Measurements from ENCODE around the gene TSPYL1.
"Not testable (repeated sequence)": the region's sequence is repeated elsewhere in the genome, so short reads cannot be mapped to it uniquely, and the experiment has no call there.

The TSPYL1 gene

DNA sequence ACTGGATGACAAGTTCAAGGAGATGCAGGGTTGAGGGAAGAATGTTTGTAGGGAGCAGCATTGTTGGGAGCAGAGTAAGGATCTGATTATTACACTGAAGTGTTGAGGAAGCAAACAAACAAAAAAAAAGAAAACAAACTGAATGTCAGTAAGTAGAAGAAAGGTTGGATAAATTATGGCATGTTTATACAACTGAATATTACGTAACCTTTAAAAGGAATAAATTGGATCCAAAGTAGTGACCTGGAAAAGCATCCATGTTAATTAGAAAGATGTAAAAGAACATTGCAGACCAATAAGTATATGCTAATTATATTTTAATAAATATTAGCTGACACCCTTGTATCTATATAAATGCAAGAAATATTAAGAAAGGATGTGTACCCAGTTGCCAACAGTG, 12.8 kb upstream of the TSPYL1 start:
- no peak for DNase-seq

DNA sequence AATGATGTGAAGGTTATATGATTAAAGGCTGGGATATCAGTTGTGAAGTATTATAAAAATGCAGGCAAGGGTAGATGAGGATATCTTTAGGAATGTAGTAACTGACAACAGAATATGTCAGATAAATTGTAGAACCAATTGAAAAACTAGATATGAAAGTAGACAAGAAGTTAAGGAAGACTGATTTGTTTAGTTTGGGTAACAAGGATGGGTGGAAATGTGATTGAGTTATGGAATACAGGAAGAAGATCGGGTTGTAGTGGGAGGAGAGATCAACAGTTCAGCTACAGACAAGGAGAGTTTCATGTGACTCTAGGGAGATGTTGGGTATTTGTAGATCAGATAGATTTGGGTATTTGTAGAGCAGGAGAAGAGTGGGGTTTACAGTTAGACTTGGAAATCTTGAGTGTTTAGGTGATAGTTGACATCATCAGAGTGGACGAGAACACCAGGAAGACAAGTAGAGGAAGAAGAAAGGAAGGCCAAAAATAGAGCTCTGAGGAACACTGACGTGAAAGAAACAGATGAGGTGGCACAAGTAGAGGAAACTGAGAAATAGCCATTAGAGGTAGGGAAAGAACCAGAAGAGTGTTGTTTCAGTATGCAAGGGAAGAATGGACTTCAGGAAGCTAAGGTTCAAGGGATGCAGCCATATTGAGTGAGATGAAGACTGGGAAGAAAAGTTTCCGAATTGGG, 12.1 kb upstream of the TSPYL1 start:
- no peak for DNase-seq

DNA sequence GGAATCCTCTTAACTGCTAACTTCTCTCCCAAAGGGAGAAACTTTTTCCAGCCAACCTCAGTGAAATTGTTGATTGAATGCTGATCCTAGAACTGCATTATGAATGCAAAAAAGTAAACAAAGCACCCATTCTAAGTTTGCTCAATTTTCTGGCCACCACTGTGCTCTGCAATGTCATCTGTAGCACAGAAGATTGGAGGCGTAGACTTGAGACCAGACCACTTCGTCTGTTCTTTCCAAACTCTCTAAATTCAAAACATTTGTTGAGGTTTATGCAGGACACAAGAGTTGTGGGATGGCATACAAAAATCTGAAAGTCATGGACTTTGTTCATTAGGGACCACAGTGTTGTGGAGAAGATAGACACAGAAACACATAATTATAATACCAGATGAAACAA, 11.1 kb upstream of the TSPYL1 start:
- no peak for DNase-seq

DNA sequence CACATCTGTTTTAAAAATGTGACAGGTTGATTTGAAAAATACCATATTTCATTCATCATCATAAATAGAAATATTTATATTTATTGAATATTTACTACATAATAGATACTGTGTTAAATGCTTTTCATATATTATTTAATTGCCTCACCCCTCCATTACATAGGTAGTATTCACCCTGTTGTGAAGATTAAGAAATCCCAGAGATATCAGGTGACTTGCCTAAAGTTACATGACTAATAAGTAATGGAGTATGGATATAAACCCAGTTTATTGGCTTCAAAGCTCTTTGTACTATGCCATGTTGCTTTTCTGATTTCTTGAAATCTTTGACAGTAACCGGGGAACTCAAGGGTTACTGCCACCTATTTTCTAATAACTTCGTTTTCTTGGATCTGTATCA, 10.1 kb upstream of the TSPYL1 start:
- DNase-seq = no peak

DNA sequence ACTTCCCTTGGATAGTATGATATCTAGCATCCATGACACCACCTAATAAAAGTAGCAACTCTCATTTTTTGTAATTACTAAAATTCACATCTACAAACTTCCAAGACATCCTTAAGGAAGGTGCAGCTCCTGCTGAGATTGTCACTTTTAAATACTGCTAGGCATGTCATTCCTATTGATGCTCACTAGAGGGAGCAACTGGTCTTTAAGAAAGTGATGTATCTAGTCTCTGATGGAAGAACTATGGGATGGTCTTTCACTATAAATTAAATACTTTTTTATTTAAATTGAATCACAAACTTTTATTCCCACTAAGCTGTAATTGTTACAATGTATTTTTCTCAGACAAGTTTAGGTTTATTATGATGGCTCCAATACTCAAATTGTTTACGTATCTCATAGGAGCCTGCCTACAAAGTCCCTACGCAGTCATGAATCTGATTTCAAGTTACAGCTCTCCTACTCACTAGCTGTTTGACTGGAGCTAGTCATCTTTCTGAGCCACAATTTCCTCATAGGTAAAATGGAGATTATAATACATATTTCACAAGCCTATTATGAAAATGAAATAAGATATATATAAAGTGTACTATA, 8.1 kb upstream of the TSPYL1 start:
- DNase-seq = peak; percentile 11 to 24

DNA sequence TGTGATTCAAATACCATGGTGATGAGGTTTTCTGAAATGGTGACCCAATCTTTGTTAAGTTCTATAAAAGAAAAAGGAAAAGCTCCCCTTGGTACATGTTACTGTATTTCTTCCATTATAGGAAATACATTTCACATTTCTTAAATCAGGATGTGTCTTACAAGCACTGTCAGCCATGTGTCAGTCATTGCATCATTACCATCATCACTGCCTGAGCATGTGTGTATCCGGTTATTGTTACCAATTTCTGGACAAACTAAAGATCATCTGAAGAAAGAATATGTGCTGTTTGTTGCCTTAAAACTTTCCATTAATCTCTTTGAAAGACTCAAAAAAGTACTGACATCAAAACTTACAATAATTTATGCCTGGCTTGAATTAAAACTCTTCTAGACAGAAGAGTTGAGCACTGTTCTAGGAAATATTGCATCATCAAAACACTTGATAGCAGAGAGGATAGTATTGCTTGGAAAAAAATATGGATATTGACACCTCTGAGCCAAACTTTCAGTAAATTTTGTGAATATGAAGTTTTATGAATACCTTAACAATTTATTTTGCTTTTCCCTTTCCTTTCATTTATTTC, 7.1 kb upstream of the TSPYL1 start:
- DNase-seq = no peak

DNA sequence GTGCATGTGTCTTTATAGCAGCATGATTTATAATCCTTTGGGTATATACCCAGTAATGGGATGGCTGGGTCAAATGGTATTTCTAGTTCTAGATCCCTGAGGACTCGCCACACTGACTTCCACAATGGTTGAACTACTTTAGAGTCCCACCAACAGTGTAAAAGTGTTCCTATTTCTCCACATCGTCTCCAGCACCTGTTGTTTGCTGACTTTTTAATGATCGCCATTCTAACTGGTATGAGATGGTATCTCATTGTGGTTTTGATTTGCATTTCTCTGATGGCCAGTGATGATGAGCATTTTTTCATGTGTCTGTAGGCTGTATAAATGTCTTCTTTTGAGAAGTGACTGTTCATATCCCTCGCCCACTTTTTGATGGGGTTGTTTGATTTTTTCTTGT, 5.3 kb upstream of the TSPYL1 start:
- DNase-seq = not testable (repeated sequence)

DNA sequence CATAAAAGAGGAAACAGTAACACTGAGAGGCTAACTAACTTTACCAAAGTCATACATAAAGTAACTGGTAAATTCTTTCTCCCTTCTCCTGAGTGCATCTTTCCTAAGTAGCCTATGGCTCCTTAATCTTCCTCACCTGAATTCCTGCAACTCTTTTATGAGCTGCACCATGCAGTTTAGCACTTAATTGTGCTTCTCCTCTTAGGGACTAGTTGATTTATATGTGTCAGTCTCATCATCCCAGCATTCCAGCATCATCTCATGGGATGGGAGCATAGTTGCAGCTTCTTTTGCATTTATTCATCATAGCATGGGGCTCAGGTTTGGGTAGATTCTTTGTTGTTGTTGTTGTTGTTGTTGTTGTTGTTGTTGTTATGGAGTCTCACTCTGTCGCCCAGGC, 3.5 kb upstream of the TSPYL1 start:
- DNase-seq = no peak

DNA sequence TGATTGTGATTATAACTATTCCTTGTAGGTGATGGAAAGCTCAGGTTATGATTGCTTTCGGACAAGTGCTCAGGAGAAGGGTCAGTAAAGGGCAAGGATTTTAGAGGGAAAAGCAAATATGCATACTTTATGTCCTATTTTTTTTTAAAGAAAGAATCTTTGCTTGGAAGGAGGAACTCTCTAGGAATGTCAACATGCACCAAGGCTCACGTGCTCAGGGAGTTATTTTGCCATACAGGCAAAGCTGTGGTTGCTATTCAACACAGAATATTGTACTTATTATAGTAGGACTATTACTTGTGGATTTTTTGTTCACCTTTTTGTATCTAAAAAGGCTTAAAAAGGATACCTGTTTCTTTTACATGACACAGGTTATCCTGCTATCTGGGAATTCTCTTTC, 3.0 kb upstream of the TSPYL1 start:
- DNase-seq = no peak

DNA sequence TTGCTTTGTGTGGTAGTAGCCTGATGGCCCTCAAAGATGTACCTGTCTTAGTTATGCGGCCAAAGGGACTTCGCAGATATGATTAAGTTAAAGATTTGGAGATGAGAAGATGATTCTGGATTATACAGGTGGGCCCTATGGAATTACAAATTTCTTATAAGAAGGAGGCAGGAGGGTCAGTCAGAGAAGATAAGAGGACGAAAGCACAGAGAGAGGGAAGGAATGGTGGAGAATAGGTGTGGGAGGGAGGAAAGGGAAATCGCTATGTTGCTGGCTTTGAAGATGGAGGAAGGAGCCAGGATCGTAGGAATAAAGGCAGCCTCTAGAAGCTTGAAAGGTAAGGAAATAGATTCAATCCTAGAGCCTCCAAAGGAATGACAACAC, 1.2 kb upstream of the TSPYL1 start:
- DNase-seq = no peak

DNA sequence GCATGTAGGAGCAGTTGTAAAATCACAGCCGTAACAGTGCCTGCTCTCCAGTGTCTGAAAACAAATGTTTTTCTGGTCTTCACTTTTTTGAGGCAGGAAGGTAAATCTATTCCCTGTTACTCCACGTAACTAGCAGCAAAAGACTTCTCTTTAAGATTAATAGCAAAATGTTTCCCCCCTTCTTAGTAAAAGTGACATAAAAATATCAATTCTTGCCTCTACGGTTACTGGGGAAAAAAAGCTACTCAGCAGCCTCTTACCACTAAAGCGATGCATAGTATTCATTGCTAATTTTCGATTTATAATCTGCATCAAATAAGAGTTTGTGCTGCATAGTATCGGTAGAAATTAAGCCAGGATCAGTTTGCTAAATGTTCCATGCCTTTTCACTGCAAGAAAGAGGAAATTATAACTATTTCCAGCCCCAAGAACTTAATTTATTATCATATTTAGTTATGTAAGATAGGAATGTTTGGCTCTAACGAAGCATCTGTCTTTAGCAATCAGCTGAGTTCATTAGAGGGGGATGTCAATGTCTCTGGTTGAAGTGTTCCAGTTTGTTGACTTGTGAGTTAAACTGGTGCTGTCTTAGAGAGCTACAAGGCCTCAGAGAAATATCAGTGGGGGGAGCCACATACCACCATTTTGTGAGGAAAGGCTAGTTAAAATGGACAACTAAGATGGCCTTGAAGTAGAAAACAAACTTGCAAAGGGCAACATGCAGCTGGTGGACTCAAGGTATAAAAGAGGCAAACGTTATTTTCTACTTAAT, 617 bp upstream of the TSPYL1 start:
- DNase-seq = peak; percentile 7 to 22

DNA sequence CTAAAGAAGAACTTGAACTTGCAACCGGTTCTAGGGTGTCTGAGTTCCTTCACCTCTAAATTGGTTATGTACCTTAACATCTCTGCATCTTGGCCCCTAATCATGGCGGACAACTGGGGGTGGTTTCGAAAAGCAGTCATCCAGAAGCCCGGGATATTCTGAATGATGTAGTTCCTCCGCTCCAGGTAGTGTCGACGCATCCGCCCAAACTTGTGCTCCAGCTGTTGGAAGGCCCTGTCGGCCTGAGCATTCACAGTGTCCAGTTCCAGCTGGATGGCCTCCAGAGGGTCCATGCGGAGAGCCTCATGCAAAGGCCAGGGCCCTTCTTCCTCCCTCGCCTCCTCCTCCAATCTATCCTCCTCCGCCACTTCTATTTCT, 887 bp downstream of the TSPYL1 start:
- DNase-seq = peak in 1 of 2 experiments; percentile 20

DNA sequence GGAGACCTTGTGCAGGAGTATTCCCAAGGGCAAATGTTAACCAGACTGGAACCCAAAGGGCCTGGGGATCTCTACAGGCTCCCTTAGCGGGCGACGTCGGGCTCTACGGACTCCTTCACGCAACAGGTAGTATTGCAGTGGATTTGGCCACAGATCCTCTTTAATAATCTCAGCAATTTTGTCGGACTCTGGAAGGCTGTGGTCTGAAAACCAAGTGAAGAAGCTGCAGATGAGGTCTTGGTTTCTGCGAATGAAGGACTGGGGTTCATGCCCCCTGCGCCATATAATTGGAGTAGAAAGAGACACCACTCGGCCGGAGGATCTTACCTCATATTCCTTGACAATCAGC, 1.3 kb downstream of the TSPYL1 start:
- no peak for DNase-seq

DNA sequence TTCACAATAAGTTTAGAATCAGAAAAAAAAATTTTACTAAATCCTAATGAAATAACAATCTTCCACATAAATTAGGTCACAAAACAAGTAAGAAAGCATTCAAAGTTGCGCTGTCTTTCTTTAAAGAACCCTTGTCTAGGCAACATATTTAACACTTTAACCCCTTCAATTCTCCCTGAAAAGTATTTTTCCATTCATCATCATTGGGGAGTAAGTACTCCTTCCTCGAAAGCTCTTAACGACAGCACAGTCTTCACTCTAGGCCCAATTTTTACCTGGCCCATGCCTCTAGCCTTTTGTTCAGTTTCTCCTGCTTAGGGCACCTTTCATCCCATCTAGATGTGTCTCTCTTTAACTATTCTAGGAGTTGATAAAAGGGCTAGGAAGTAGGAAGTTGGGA, 2.6 kb downstream of the TSPYL1 start:
- no peak for DNase-seq

DNA sequence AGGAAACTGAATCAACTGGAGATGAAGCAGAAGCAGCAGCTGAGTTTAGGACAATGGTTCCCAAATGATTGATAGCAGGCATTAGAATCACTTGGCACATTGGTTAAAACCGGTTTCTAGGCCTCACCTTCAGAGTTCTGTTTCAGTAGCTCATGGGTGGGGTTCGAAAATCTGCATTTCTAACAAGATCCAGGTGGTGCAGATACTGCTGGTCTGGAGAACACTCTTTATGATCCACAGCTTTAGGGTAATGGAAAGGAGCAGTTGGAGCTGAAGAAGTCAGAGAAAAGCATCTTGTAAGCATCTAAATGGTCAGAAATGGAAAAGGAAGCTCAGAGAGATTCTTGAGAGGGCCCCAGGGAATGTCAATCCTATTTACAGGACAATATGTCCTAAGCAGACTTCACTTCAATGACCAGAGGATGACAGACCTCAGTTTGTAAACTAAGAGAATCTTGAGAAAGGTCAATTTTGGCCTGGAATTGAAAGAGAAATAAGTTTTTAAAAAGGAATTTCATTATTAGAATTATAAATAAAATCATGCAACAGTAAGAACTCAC, 8.5 kb downstream of the TSPYL1 start:
- DNase-seq = no peak

DNA sequence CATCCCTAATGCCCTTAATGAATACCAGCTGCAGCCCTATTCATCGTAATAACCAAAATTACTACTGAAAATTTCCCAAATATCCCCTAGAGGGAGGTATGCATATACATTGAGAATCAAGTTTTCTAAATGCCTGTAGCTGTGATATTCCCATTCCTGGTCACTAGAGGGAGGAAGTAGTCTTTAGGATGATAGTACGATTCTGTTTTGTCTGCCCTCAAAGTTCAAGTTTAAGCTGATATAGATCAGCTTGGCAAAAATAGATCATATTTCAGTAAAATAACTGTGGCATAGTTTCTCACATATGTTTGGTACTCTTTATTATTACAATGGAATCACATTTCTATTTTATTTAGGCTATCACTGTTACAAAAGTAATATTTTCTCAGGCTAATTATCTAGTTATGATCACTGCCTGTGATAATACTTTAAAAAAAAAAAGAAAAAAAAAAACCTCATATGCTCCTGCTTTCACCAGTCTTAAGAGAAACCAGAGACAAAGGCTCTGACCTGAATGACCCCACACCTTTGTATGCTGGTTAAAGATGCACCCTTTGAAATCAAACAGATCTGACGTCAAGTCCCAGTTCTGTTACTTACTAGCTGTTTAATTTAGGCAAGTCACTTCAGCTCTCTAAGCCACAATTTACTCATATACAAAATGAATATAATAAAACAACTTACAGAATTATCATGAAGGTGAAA, 11.0 kb downstream of the TSPYL1 start:
- peak; percentile 64 to 72 for DNase-seq

DNA sequence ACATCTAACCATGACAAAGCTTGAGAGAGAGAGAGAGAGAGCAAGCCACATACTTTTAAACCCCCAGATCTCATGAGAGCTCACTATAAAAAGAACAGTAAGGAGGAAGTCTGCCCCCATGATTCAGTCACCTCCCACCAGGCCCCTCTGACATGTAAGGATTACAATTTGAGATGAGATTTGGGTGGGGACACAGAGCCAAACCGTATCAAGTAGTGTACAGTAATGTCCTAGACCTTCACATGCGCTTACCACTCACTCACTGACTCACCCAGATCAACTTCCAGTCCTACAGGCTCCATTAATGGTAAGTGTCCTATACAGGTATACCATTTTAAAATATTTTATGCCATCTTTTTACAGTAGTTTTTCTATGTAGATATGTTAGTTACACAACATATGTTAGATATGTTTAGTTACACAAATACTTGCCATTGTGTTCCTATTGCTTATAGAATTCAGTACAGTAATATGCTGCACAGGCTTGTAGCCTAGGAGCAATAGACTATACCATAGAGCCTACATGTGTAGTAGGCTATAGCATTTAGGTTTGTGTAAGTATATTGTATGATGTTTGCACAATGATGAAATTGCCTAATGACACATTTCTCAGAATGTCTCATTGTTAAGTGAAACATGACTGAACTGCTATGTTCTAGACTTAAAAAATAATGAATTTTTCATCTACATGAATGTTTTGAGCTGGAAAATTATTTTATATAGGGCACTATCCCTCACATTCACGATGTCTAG, 11.7 kb downstream of the TSPYL1 start:
- DNase-seq = no peak

DNA sequence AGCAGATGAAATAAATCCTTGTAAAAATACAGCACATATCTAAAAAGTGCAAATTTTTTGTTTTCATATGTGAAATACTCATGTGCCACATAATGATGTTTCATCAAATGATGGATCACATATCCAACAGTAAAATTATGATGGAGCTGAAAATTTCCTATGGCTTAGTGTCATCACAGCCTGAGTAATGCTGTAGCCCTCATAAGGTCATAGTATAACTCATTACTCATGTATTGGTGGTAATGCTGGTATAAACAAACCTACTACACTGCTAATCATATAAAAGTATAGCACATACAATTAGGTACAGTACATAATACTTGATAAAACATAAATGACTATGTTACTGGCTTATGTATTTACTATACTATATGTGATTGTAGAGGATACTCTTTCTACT, 12.9 kb downstream of the TSPYL1 start:
- no peak for DNase-seq

DNA sequence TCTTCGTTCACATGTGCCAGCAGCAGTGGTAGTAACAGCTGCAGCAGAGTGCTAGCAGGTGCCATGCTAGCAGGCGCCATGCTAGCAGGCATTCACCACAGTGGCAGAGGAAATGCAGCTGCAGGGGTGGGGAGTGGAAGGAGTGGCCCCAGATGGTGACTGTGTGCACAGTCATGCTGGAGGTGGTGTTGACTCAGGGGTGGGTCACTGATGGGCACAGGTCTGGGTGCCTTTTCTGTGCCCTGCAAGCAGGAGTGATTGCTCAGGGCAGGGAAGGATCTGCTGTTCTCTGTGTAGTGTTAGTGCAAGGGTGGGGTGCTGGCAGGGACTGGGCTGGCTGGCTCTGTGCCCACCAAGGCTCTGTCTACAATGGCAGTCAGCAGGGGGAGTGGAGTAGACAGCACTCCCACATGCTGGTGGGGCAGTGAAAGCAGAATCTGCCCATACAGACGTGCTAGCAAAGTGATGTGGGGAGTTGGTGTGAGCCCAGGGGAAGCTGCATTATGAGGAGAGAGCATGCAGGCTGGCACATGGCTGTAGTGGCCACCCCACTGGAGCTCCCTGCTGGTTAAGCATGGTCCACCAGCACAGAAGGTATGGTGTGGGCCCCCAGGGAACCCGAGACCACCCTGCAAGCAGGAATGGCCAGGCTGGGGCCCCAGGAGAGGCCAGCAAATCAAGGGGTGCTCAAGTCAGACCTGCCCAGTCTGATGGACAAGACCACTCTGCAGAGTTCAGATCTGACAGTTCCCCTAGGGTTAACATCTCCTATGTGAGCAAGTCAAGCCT, 14.5 kb downstream of the TSPYL1 start:
- DNase-seq = peak; percentile 54 to 68

DNA sequence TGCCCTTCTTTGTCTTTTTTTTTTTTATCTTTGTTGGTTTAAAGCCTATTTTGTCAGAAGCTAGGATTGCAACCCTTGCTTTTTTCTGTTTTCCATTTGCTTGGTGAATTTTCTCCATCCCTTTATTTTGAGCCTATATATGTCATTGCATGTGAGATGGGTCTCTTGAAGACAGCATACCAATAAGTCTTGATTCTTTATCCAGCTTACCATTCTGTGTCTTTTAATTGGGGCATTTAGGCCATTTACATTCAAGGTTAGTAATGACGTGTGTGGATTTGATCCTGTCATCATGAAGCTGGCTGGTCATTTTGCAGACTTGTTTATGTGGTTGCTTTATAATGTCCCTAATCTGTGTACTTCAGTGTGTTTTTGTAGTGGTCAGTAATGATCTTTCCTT, 16.4 kb downstream of the TSPYL1 start:
- no peak for DNase-seq

DNA sequence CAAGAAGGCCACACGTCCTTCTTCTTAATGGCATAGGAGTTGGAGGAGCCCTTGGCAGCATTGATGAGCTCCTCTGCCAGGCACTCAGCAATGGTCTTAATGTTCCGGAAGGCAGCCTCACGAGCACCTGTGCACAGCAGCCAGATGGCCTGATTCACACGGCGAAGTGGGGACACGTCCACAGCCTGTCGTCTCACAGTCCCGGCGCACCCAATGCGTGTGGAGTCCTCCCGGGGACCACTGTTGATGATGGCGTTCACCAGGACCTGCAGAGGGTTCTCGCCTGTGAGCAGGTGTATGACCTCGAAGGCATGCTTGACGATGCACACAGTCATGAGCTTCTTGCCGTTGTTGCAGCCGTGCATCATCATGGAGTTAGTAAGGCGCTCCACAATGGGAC, 21.2 kb downstream of the TSPYL1 start:
- DNase-seq = no peak

DNA sequence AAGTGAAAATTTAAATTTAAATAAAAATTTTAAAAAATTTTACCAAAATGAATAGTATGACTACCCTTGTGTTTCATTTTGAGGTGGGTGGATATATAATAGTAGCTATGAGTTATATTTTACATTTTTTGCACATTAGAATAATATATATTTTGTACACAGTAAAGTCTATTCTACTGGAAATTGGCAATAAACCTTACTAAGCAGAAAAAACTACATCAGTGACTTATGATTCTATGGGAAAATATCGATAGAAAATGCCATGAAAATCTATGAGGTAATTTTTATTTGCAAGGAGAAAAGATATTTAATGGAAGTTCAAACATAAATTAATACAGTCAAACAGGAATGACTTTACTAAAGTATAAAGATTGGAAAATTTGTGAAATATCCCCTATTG, 23.0 kb downstream of the TSPYL1 start:
- no peak for DNase-seq
